Testis (tissue), 2 donors: ENCODE measurements around the gene CARD10.

Experiments used
- POLR2A ChIP-seq: fragments of 450-650 bp; IDR thresholded peaks from one replicate; pipeline ENCODE4 v1.6.1; 2017; ENCODE audit warnings: antibody characterized with exemption, mild to moderate bottlenecking, moderate library complexity
- TF ChIP-seq, protein P1 (sequence below), 3 experiments: fragments of 450-650 bp in 2 of 3; fragments of 200-600 bp in 1 of 3; sonication (generic) in 1 of 3; IDR thresholded peaks; one replicate each; pipeline ENCODE4 v1.5.1; 2016 to 2019; ENCODE audit warnings: antibody characterized with exemption in 3 of 3, mild to moderate bottlenecking in 2 of 3, moderate library complexity in 1 of 3

DNA sequence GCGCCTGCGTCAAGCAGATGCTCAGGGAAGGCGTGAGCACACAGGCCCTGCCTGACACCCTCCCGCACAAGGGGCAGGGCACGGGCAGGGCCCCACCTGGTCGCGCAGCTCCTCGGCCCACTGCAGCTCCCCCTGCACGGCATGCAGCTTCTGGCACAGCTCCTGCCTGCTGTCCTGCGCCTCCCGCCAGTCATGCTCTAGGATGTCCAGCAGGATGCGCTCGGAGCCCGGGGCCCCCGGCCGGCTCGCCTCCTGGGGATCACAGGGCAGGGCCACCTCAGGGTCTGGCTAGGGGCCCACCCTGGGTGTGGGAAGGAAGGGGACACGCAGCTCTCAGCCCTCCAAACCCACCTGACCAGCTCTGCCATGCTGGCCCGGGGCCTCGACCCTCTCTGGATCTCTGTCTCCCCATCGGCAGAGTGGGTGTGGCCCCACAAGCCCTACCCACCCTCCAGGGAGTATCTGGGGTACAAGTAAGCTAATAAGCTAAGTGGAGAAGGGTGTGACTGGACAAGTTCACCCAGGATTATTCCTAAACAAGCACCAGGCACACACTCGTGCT is 10.7 kb downstream of the CARD10 start:
- TF ChIP-seq, protein P1, sequence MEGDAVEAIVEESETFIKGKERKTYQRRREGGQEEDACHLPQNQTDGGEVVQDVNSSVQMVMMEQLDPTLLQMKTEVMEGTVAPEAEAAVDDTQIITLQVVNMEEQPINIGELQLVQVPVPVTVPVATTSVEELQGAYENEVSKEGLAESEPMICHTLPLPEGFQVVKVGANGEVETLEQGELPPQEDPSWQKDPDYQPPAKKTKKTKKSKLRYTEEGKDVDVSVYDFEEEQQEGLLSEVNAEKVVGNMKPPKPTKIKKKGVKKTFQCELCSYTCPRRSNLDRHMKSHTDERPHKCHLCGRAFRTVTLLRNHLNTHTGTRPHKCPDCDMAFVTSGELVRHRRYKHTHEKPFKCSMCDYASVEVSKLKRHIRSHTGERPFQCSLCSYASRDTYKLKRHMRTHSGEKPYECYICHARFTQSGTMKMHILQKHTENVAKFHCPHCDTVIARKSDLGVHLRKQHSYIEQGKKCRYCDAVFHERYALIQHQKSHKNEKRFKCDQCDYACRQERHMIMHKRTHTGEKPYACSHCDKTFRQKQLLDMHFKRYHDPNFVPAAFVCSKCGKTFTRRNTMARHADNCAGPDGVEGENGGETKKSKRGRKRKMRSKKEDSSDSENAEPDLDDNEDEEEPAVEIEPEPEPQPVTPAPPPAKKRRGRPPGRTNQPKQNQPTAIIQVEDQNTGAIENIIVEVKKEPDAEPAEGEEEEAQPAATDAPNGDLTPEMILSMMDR (IDR thresholded peaks at IDR 0.05) = peak in 2 of 3 experiments; percentile 7 to 19
- TF ChIP-seq POLR2A = no peak
